TTC549 (cell line): ENCODE data around the gene HOXB6.

Experiments
- FAIRE-seq: peaks from 2 replicates; lab custom pipeline; 2012; peaks lifted over from hg19 to GRCh38; lab: Jason Lieb, UNC

The HOXB6 gene

GRCh38 chr17:48634493-48635208 is 29.9 kb upstream of the HOXB6 start:
- no peak for FAIRE-seq

DNA sequence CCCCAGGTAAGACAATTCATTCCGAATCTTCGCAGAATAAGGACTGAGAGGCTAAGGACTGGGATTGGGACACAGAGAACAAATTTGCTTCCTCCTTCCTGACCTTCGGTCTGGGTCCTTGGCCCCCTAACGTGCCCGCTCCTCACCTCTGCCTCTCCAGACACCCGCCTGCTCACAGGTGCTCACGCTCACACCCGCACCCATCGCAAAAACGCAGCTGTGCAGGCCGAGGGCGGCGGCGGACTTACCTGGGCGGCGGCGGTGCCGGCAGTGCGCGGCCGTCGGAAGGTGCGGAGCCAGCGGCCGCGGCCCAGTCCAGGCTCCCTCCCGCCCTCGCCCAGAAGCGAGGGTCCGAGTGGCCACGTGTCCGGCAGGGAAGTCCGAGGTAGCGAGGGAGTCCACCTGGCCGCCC is 28.5 kb upstream of the HOXB6 start:
- FAIRE-seq = no peak

DNA sequence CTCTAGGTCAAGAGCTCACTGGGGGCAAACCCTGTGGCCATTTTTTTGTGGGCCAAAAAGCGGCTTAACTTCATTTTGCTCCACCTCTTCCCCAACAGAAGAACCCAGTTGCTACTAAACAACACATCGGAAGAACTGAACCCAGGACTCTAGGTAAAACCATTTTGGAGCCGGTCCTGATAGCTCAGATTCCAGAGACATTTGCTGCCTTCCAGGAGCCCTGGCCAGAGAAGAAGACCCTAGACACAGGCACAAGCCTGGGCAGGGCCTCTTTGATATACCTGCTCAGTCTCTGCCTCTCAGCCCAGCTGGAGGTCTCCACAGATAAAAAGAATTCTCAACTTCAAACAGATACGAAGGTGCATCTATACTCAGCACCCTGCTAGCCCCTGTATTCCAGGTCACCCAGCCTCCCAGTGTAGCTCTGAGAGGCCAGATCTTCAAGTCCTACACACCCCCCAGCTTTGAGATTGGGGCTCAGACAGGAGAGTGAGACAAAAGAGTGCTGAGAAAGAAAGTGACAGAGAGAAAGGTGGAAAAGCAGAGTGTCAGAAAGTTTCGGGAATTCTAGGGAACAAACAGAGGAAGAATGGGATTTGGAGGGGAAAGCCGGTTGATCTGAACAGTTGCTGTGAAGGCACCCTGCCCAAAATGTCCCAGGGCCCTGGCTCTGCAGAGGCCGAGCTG is 27.9 kb upstream of the HOXB6 start:
- no peak for FAIRE-seq

- no peak for FAIRE-seq
These were observed 27.1 kb upstream of the HOXB6 start for GRCh38 chr17:48631693-48632578.

GRCh38 chr17:48630925-48631692 is 26.3 kb upstream of the HOXB6 start:
- no peak for FAIRE-seq

DNA sequence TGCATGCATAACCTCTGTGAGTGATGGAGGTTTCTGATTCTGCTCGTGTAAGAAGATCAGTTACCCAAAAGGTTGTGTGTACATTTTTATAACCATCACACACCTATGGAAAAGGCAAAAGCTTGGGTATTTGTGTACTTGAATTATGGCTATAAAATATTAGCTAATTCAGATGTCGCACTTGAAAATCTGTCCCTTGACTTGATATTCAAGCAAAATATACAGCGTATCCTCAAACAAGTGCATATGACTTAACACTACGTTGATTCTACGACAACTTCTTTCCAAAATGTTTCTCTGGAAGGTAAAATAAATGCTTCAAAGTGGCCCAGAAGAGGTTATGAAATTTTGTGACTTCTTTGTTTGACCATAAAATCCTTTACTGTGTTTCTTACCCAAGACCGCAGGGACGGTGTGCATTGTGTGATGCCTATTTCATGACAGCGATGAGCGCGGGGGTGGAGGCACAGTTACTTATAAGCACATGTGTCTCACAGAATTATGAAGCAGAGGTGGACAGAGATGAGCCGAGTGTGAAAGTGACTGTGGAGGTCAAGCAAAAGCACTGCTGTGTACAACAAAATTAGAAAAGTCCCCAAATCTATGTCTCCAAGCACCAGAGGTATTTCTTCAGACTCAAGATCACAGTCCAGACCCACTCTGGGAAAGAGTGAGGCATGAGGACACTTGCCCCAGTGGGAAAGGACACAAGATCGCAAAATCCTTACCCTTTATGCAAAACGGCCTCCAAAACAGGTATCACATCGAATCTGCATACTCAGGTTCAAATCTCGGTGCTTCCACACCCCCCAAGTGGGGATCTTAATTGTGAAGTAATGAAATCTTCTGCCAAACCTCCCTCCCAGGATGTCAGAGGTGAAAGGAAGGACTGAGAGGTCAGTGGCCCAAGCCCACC is 25.5 kb upstream of the HOXB6 start:
- FAIRE-seq = no peak

GRCh38 chr17:48629411-48629759 is 24.6 kb upstream of the HOXB6 start:
- no peak for FAIRE-seq

- no peak for FAIRE-seq
These were observed 24.0 kb upstream of the HOXB6 start for GRCh38 chr17:48628649-48629410.

- FAIRE-seq = no peak
These were observed 23.1 kb upstream of the HOXB6 start for GRCh38 chr17:48627623-48628521.

DNA sequence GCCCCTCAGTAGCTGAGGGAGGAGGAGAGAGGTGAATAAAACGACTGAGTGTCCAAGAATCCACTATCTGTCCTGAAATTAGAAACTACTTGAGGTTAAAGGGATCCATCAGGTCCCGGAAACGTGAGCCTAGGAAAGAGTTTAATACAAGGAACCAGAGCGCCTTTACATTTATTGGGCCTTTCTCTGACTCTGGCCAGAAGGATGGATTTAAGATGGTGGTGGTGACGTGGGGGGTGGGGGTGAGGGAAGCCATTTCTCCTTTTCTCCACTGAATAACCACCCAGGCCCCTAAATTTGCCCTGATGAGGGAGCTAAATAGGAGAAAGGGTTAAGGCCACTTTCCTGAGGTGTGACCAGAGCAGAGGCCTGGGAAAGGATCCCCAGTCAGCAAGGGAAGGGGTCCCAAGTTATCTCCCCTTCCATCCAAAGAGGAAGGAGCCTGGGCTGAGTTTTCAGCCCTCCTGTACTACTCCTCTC is 22.4 kb upstream of the HOXB6 start:
- no peak for FAIRE-seq

DNA sequence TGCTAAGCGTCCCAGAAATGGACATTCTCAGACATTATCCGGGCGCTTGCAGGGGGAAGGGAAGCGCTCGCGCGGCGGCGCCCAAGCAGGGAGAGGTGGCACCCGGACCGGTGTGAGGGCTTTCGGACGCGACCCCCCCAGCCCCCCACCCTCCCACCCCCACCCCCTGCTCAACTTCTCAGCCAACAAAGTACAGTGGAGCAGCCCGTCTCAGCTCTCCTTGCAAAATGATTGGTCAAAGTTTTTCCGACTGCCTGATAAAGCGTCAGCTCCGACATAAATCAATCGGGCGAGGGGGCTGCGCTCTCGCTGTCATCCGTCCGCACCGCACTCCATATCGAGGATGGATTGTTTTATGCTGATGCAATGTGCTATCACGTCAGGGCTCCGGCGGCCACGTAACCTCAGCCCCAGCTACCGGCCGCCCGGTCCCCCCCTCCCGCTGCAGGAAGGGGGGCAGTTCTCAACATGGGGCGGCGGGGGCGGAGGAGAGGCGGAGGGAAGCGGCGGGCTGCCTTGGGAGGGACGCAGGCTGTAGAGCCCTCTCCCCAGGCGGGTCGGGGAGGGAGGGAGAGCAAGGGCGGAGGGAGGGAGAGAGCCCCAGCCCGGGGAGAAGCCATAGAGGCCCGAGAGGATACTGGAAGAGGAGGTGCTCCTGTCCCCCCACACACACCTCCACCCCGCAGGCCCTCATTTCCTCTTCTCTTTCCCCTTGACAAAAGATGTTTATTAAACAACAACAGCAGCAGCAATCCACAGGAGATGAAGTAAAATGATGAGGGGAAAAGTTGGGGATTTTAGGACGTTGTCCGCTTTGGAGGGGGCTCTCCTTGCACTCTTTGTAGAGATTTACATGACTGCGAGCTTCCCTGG is 21.7 kb upstream of the HOXB6 start, which contains the start of gene HOXB9:
Gene HOXB9 (minus strand): TSS at position 114 of the 873 bp plus-strand sequence. CDS start 89 bp downstream, at position 25.
- no peak for FAIRE-seq

- FAIRE-seq = no peak
These were observed 20.9 kb upstream of the HOXB6 start for GRCh38 chr17:48625495-48626244.

- no peak for FAIRE-seq
These were observed 20.0 kb upstream of the HOXB6 start for GRCh38 chr17:48624544-48625494.

GRCh38 chr17:48624118-48624517 is 19.3 kb upstream of the HOXB6 start:
- FAIRE-seq = no peak

DNA sequence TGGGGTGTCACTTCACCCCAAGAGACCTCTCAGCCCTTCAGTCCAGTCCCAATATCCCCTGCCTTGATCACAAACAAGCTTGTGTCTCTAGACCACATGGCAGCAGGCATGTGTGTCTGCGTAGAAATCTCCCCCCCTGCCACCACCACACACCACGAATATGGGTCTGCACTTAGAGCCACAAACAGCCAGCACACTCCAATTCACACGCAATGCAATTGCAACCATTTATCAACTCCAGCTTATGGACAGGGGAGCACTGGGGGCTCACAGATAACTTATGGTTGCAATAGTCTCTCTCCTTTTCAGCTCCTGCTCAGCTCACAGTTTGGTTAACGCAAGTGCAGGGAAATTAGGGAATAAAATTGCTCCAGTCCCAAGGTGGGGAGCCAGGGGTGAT is 18.8 kb upstream of the HOXB6 start:
- no peak for FAIRE-seq

DNA sequence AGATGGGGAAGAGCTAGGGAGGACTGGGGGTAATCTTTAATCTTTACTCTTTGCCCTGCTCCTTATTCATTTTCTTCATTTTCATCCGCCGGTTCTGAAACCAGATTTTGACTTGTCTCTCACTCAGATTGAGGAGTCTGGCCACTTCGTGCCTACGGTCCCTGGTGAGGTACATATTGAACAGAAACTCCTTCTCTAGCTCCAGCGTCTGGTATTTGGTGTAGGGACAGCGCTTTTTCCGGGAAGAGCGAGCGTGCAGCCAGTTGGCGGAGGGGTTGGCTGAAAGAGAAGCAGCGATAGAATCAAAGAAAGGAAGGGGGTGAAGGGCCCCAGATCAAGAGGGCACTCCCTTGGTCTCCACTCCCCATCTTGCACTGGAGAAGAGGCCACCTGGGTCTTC is 18.1 kb upstream of the HOXB6 start:
- FAIRE-seq = no peak
